NT2/D1 (cell line): Measurements from ENCODE around the gene IFRD1.

Experiments
- DNase-seq: peaks from one replicate; pipeline ENCODE4 v3.0.0-alpha.2; 2011; ENCODE audit warnings: low read depth, low spot score
- H3K27me3 ChIP-seq: 2 replicates; pipeline ENCODE4 v1.6.0; 2011; ENCODE audit warnings: mild to moderate bottlenecking; ENCODE audit not compliant: insufficient read length, insufficient read depth
- H3K36me3 ChIP-seq: 2 replicates; pipeline ENCODE4 v1.6.1; 2011; ENCODE audit warnings: mild to moderate bottlenecking, low read length, mixed read lengths; ENCODE audit not compliant: insufficient read depth, insufficient read length
- H3K4me1 ChIP-seq: 2 replicates; pipeline ENCODE4 v1.5.1; 2011; ENCODE audit not compliant: insufficient read depth, insufficient read length
- H3K4me3 ChIP-seq: 2 replicates; pipeline ENCODE4 v1.5.1; 2011; ENCODE audit warnings: low read depth; ENCODE audit not compliant: insufficient read length
- H3K9ac ChIP-seq: 2 replicates; pipeline ENCODE4 v1.6.0; 2011; ENCODE audit warnings: low read depth; ENCODE audit not compliant: insufficient read length
- H3K9me3 ChIP-seq: 2 replicates; pipeline ENCODE4 v1.5.1; 2011; ENCODE audit warnings: mild to moderate bottlenecking, low read length; ENCODE audit not compliant: insufficient read depth
- SUZ12 ChIP-seq: IDR thresholded peaks from 2 replicates; pipeline ENCODE4 v1.6.1; 2011; ENCODE audit not compliant: insufficient read length, insufficient read depth; ENCODE audit errors: extremely low read depth
- YY1 ChIP-seq: IDR thresholded peaks from 2 replicates; pipeline ENCODE4 v1.6.1; 2011; ENCODE audit not compliant: insufficient read length, insufficient read depth
- ZNF274 ChIP-seq: IDR thresholded peaks from 2 replicates; pipeline ENCODE4 v1.6.1; 2011; ENCODE audit warnings: mild to moderate bottlenecking, low read depth, low read length

The IFRD1 gene

GRCh38 chr7:112503361-112503972, 53.2 kb downstream of the IFRD1 start:
- no peaks in the 10 kb centered on the region for H3K9me3 ChIP-seq
- TF ChIP-seq YY1 (no peak), SUZ12 (no peak), ZNF274 (no peak)
- H3K4me3 ChIP-seq, result no peak overlapping the region
- no peak overlapping the region for H3K9ac ChIP-seq
- H3K36me3 ChIP-seq, result no peaks in the 10 kb centered on the region
- H3K27me3 ChIP-seq, result no peaks in the 10 kb centered on the region
- DNase-seq, result no peak
- no peaks in the 10 kb centered on the region for H3K4me1 ChIP-seq

- Histone ChIP-seq H3K4me3 (no peak overlapping the region), H3K9ac (no peak overlapping the region)
- no peak for DNase-seq
Observed at GRCh38 chr7:112504093-112504695, 53.9 kb downstream of the IFRD1 start.

DNA sequence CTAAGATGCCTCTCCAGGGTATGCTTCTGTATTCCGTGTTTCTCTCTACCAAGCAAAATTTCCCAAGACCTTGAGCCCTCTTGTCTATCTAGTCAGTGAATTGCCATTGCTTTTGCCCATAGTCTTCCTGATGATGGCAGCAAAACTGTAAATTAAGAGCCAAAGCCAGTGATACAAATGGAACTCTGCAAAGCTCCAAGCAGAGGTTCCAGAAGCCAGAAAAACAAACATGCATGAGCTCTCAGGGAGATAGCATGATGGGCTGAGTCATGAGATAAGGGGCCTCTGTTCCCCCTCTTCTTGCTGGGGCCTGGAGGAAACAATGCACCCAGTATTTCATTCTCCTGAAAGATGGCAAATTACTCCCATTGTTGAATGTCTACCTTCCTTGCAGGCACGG, 55.2 kb downstream of the IFRD1 start:
- Histone ChIP-seq H3K9me3 (no peaks in the 10 kb centered on the region), H3K9ac (no peak overlapping the region), H3K4me3 (no peak overlapping the region), H3K36me3 (no peaks in the 10 kb centered on the region), H3K4me1 (no peaks in the 10 kb centered on the region), H3K27me3 (no peaks in the 10 kb centered on the region)
- no peak for DNase-seq
- TF ChIP-seq YY1 (no peak), ZNF274 (no peak), SUZ12 (no peak)

More at GRCh38 chr7:112504093-112504695, 53.9 kb downstream of the IFRD1 start:
- Histone ChIP-seq H3K4me1 (no peaks in the 10 kb centered on the region), H3K27me3 (no peaks in the 10 kb centered on the region), H3K9me3 (no peaks in the 10 kb centered on the region), H3K36me3 (no peaks in the 10 kb centered on the region)
- TF ChIP-seq SUZ12 (no peak), YY1 (no peak), ZNF274 (no peak)

- H3K4me3 ChIP-seq, result no peak overlapping the region
- H3K27me3 ChIP-seq, result no peaks in the 10 kb centered on the region
- no peaks in the 10 kb centered on the region for H3K4me1 ChIP-seq
- H3K36me3 ChIP-seq, result no peaks in the 10 kb centered on the region
- TF ChIP-seq ZNF274 (no peak), SUZ12 (no peak), YY1 (no peak)
- DNase-seq, result no peak
- no peak overlapping the region for H3K9ac ChIP-seq
- H3K9me3 ChIP-seq, result no peaks in the 10 kb centered on the region
Observed at GRCh38 chr7:112508404-112508803, 58.1 kb downstream of the IFRD1 start.

GRCh38 chr7:112509402-112509801, 59.1 kb downstream of the IFRD1 start:
- Histone ChIP-seq H3K36me3 (no peaks in the 10 kb centered on the region), H3K4me1 (no peaks in the 10 kb centered on the region), H3K27me3 (no peaks in the 10 kb centered on the region), H3K4me3 (no peak overlapping the region), H3K9ac (no peak overlapping the region), H3K9me3 (no peaks in the 10 kb centered on the region)
- TF ChIP-seq ZNF274, result no peak
- no peak for TF ChIP-seq SUZ12
- no peak for TF ChIP-seq YY1
- no peak for DNase-seq

GRCh38 chr7:112510001-112510742, 59.9 kb downstream of the IFRD1 start:
- no peaks in the 10 kb centered on the region for H3K9me3 ChIP-seq
- H3K36me3 ChIP-seq, result no peaks in the 10 kb centered on the region
- no peak overlapping the region for H3K9ac ChIP-seq
- H3K4me3 ChIP-seq, result no peak overlapping the region
- no peaks in the 10 kb centered on the region for H3K4me1 ChIP-seq
- no peaks in the 10 kb centered on the region for H3K27me3 ChIP-seq
- TF ChIP-seq SUZ12 (no peak), ZNF274 (no peak)
- DNase-seq, result no peak

GRCh38 chr7:112510743-112511110, 60.5 kb downstream of the IFRD1 start:
- no peak overlapping the region for H3K9ac ChIP-seq
- no peaks in the 10 kb centered on the region for H3K27me3 ChIP-seq
- DNase-seq, result no peak
- no peaks in the 10 kb centered on the region for H3K36me3 ChIP-seq
- H3K9me3 ChIP-seq, result no peaks in the 10 kb centered on the region
- no peak for TF ChIP-seq YY1
- no peak for TF ChIP-seq ZNF274
- no peak for TF ChIP-seq SUZ12
- H3K4me3 ChIP-seq, result no peak overlapping the region
- no peaks in the 10 kb centered on the region for H3K4me1 ChIP-seq
